Measurements from ENCODE around the gene RNF2. TPM values are rescaled to one million over a fixed set of nuclear protein-coding genes. Genes with fewer than 3 reads are reported as not detected.

Gene RNF2
- total RNA-seq, 1 donor from 2014 or later = 17.2 TPM

Other genes starting within 250 kb of the RNF2 start
- gene NIBAN1, start 71.0 kb upstream of the RNF2 start, total RNA-seq = 351 TPM
- gene TRMT1L, start 111.4 kb downstream of the RNF2 start, total RNA-seq = 20.6 TPM
- gene SWT1, start 111.6 kb downstream of the RNF2 start, total RNA-seq = 5.3 TPM

Data from cardiac septum (tissue), 1 donor.